ENCODE data around the gene RYR3.

DNA sequence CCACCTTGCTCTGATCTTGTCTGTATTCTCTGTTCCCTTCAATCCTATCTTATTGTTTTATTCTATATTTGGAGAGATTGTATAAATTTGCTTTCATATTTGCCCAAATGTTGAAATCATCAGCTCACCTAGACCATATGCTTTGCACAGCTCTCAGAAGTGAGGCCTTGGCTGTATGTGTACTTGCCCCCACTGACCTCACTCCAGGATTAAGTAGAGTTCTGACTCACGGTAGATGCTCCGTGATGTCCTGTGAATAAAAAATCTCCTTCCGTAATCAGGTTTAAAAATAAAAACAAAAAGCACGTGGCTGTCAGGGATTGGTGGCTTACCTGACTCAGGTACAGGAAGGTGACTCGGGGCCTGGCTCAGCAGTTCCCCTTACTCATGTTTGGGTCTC is 162.2 kb downstream of the RYR3 start:
- TF ChIP-seq, protein P1, sequence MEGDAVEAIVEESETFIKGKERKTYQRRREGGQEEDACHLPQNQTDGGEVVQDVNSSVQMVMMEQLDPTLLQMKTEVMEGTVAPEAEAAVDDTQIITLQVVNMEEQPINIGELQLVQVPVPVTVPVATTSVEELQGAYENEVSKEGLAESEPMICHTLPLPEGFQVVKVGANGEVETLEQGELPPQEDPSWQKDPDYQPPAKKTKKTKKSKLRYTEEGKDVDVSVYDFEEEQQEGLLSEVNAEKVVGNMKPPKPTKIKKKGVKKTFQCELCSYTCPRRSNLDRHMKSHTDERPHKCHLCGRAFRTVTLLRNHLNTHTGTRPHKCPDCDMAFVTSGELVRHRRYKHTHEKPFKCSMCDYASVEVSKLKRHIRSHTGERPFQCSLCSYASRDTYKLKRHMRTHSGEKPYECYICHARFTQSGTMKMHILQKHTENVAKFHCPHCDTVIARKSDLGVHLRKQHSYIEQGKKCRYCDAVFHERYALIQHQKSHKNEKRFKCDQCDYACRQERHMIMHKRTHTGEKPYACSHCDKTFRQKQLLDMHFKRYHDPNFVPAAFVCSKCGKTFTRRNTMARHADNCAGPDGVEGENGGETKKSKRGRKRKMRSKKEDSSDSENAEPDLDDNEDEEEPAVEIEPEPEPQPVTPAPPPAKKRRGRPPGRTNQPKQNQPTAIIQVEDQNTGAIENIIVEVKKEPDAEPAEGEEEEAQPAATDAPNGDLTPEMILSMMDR (IDR thresholded peaks at IDR 0.05; ENCODE audit: low read length) = no peak
- no peak for TF ChIP-seq EZH2phosphoT487 (IDR thresholded peaks at IDR 0.05; ENCODE audit: low read length)
